H1 (cell line): ENCODE results near the gene COL10A1. TPM values are rescaled to one million over a fixed set of nuclear protein-coding genes. Genes with fewer than 3 reads are reported as not detected.

ENCODE experiments used
- JUND ChIP-seq: IDR thresholded peaks from 2 replicates; pipeline ENCODE4 v1.6.1; 2011; ENCODE audit warnings: mild to moderate bottlenecking, improper control_type of control experiment, low read length
- NANOG ChIP-seq: IDR thresholded peaks from 2 replicates; pipeline ENCODE4 v1.6.1; 2011; ENCODE audit warnings: low read length, low read depth, mild to moderate bottlenecking, inconsistent platforms; ENCODE audit not compliant: insufficient read depth, poor library complexity, severe bottlenecking
- polyA plus RNA-seq, 7 experiments: library from polyadenylated mRNA; depleted of rRNA in 3 of 7; stranded (reverse) in 5 of 7; unstranded in 2 of 7; fragments of >200 nt in 5 of 7; fragments of 200-250 nt in 2 of 7; gene quantifications; 1 replicate in 5 of 7; 2 replicates in 1 of 7; 4 replicates in 1 of 7; pipeline versions ENCODE4 v1.2.1 to v1.2.3, GENCODE V29; 2011 to 2013; ENCODE audit warnings: missing spikeins in 2 of 7, mixed read lengths in 2 of 7
- total RNA-seq: library from RNA; stranded (reverse); fragmentation: NEBNext Ultra II Directional; extraction: Animal tissue kit (Norgen Biotek cat#: 25700); gene quantifications from 2 replicates; pipeline ENCODE4 v1.2.1, GENCODE V29; 2021

The COL10A1 gene
- total and polyA plus RNA-seq, 2 of the 8 experiments (the other 6 are each of a cell fraction or from before 2014, with no cell fraction given), result not detected

DNA sequence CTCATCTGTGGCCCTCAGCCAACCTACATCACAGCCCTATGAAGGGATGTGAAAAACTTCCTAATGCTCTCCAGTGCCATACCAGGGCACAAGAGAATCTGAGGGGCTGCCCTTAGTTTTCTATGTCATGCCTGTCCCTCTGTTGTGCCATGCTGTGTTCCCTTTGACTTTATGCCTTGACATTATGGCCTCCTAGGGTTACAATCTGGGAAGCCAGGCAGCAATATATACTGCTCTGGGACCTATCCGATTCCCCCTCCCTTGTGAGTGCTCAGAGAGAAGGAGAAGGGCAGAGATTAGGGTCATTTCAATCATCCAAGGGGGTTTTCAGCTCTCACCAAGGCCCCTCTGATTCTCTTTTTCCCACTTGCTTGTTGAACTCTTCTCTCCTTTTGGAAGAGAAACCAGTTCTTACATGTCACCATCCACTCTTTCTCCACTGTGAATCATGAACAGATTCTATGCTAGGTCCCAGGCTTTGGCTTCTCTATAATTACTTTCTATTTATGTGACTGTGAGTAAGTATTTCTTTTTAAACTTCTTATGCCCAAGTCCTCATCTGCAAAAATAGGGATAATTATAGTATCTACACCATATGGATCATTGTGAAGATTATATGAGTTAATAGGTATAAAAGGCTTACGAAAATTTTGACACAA lies 51.1 kb downstream of the COL10A1 start (continued):
- TF ChIP-seq NANOG (no peak), JUND (no peak)
